Cardiac muscle cell (in vitro differentiated cells and primary cell): ENCODE results near the gene CHST11. TPM values are rescaled to one million over a fixed set of nuclear protein-coding genes. Genes with fewer than 3 reads are reported as not detected.

Experiments
- DNase-seq, 2 donors: peaks; one replicate each; pipeline versions ENCODE4 v3.0.0 to v3.0.0-alpha.2; 2010 to 2017; ENCODE audit warnings: low read depth in 1 of 2, low spot score in 1 of 2
- H3K27ac ChIP-seq: fragments of 200-600 bp; sonication (generic); 2 replicates; pipeline ENCODE4 v1.5.1; 2016
- H3K27me3 ChIP-seq: fragments of 200-600 bp; sonication (generic); 2 replicates; pipeline ENCODE4 v1.6.0; 2016; ENCODE audit warnings: control low read depth
- H3K36me3 ChIP-seq: fragments of 200-600 bp; sonication (generic); 2 replicates; pipeline ENCODE4 v1.5.1; 2016; ENCODE audit warnings: control low read depth
- H3K4me1 ChIP-seq: fragments of 200-600 bp; sonication (generic); 2 replicates; pipeline ENCODE4 v1.8.1; 2017; ENCODE audit warnings: low read depth, mild to moderate bottlenecking, mixed run types
- H3K4me3 ChIP-seq: fragments of 200-600 bp; sonication (generic); 2 replicates; pipeline ENCODE4 v1.5.1; 2016; ENCODE audit warnings: mild to moderate bottlenecking
- H3K9me3 ChIP-seq: fragments of 200-600 bp; sonication (generic); 2 replicates; pipeline ENCODE4 v1.5.1; 2017; ENCODE audit warnings: low read depth, mild to moderate bottlenecking, control low read depth
- polyA plus RNA-seq: library from polyadenylated mRNA; unstranded; fragments of >200 nt; fragmentation: Nextera tagmentation; extraction: Ambion mirVana; gene quantifications from 2 replicates; pipeline ENCODE4 v1.2.1, GENCODE V29; 2016
- total RNA-seq: library from RNA; depleted of rRNA; stranded (reverse); fragments of >200 nt; gene quantifications from 2 replicates; pipeline ENCODE4 v1.2.3, GENCODE V29; 2016
- TF ChIP-seq, protein P1 (sequence below): IDR thresholded peaks from 2 replicates; pipeline ENCODE4 v1.5.1; 2012; ENCODE audit warnings: low read depth, mild to moderate bottlenecking, low read length

The CHST11 gene
- total and polyA plus RNA-seq, 2 experiments from 2014 or later: 24.2 to 39.8 TPM

DNA sequence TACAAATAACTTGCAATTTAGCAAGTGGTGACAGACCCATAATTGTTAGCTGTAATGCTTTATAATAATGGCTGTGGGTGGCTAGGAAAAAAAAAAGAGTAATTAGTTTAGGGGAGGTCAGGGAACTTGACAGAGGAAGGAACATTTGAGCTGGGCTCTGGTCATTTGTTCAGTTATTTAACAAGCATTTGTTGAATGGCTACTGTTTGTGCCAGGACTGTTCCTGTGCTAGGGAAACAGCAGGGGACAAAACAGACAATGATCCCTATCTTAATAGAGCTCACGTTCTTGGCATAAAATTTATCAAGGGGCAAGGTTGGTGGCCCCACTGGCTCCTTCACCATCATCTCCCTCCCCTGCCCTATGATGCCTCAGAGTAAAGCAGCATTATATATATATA, 18.5 kb downstream of the CHST11 start:
- H3K36me3 ChIP-seq: no peaks in the 10 kb centered on the region
- H3K4me3 ChIP-seq: no peak overlapping the region
- DNase-seq: no peak
- no peak overlapping the region for H3K27ac ChIP-seq
- TF ChIP-seq, protein P1, sequence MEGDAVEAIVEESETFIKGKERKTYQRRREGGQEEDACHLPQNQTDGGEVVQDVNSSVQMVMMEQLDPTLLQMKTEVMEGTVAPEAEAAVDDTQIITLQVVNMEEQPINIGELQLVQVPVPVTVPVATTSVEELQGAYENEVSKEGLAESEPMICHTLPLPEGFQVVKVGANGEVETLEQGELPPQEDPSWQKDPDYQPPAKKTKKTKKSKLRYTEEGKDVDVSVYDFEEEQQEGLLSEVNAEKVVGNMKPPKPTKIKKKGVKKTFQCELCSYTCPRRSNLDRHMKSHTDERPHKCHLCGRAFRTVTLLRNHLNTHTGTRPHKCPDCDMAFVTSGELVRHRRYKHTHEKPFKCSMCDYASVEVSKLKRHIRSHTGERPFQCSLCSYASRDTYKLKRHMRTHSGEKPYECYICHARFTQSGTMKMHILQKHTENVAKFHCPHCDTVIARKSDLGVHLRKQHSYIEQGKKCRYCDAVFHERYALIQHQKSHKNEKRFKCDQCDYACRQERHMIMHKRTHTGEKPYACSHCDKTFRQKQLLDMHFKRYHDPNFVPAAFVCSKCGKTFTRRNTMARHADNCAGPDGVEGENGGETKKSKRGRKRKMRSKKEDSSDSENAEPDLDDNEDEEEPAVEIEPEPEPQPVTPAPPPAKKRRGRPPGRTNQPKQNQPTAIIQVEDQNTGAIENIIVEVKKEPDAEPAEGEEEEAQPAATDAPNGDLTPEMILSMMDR: no peak
- H3K4me1 ChIP-seq: no peaks in the 10 kb centered on the region
- no peaks in the 10 kb centered on the region for H3K9me3 ChIP-seq
- no peaks in the 10 kb centered on the region for H3K27me3 ChIP-seq

DNA sequence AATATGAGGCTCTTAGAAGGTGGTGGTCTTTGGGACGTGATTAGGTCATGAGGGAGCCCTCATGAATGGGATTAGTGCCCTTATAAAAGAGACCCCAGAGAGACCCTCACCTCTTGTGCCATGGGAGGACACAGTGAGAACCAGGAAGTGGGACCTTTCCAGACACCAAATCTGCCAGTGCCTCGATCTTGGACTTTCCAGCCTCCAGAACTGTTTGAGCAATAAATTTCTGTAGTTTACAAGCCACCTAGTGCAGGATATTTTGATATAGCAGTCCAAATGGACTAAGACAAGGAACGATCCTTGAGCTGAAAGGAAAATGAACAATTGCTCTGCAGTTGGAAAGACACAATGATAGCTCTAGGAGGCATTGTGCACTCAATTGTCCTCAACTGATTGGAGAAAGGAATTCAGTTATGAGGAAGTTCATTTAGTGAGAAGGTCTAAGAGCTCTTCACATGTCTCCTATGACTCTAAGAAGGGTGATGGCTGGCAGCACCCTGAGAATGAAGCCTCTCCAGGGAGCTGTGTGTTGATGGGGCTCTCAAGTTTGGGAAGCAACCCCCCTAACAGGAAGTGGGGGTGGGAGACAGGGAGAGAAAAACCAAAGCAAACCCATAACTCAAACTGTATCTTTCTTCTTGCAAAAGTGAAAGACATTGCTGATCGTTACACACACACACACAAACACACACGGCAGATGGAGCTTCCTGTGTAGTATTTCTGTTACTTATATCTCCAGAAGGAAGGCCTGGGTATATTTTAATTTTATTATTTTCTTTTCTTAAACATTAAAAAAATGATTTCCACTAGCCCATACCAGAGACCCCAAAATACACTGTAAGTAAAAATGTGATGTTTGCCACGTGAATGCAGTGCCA, 21.0 kb downstream of the CHST11 start:
- no peak overlapping the region for H3K4me3 ChIP-seq
- no peaks in the 10 kb centered on the region for H3K9me3 ChIP-seq
- TF ChIP-seq, protein P1: no peak
- H3K27ac ChIP-seq: no peak overlapping the region
- H3K36me3 ChIP-seq: no peaks in the 10 kb centered on the region
- H3K27me3 ChIP-seq: no peaks in the 10 kb centered on the region
- DNase-seq: no peak
- no peaks in the 10 kb centered on the region for H3K4me1 ChIP-seq

DNA sequence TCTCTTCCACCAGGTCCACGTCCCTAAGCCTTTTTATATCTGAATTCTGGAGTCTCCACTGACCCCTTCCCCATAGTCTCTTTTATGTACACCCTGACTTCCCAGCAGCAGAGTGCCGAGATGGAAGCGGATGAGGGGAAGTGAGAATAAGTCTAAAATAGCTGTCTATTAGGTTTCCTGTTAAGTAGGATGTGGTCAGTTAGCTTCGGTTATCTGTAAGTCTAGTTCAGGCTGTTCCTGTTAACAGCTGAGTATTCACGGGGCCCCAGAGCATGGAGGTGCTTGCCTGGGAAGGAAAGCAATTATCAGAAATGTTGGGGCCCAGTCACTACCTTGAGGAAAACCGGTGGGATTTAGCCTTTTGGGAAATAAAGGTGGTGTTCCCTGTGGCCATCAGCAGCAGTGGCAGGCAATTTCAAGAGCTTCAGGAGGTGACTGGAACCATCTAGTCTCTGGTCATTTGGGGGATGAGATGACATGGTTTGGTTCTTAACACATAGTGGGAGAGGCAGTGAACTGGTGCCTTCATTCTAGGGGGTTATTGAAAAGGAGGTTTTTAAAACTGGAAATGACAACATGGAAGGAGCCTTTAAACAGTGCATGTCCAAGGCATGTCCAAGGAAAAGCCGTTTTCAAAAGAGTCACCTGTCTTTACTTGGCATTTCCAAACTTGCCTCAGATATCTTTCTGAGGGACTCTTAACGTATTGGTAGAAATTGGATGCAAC, 21.8 kb downstream of the CHST11 start:
- peak in 1 of 2 donors; percentile 57 for DNase-seq
- H3K36me3 ChIP-seq: no peaks in the 10 kb centered on the region
- no peaks in the 10 kb centered on the region for H3K27me3 ChIP-seq
- H3K4me1 ChIP-seq: no peaks in the 10 kb centered on the region
- H3K4me3 ChIP-seq: no peak overlapping the region
- no peaks in the 10 kb centered on the region for H3K9me3 ChIP-seq
- H3K27ac ChIP-seq: peak overlapping the region; percentile 6
- TF ChIP-seq, protein P1: no peak

DNA sequence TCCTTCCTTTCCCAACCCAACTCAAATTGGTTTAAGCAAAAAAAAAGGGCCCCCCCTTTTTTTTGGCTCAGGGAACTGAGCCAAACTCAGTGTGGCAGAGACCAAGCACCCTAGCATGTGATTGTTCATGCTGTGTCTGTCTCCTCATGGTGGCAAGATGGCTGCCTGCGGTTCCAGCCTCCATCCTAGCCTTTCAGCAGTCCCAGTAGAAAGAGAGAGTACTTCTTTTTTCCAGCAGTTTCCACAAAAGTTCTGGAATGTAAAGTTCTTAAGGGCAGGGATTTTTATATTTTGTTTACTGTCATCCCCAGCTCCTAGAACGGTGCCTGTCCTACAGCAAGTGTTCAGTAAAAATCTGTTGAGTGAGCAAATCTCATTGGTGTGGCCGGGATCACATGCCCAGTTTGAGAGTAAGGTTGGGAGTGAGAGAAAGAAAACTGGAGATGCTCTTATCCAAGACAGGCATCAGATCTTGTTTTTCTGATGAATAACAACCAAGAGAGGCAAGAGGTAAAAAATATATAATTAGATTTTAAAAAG, 22.4 kb downstream of the CHST11 start:
- Histone ChIP-seq H3K27me3 (no peaks in the 10 kb centered on the region), H3K27ac (no peak overlapping the region), H3K4me1 (no peaks in the 10 kb centered on the region), H3K9me3 (no peaks in the 10 kb centered on the region), H3K4me3 (no peak overlapping the region), H3K36me3 (no peaks in the 10 kb centered on the region)
- DNase-seq: no peak
- TF ChIP-seq, protein P1: no peak

DNA sequence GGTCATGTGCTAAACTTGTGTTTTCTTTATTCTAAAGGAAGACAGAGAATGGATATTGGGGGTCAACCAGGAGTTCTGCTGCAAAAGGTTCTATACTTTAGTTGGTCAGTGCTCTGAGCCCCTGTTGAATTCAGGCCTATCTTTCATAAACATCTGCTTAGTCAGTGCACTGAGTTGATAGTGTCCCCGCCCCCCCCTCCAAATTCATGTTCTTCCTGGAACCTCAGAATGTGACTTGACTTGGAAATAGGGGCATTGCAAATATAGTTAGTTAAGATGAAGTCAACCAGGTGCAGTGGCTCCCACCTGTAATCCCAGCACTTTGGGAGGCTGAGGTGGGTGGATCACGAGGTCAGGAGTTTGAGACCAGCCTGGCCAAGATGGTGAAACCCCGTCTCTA, 23.3 kb downstream of the CHST11 start:
- no peak for DNase-seq
- H3K27me3 ChIP-seq: no peaks in the 10 kb centered on the region
- no peak overlapping the region for H3K27ac ChIP-seq
- no peaks in the 10 kb centered on the region for H3K9me3 ChIP-seq
- TF ChIP-seq, protein P1: no peak
- no peaks in the 10 kb centered on the region for H3K36me3 ChIP-seq
- no peak overlapping the region for H3K4me3 ChIP-seq
- H3K4me1 ChIP-seq: no peaks in the 10 kb centered on the region
